ENCODE results near the gene FBXW7. TPM values are rescaled to one million over a fixed set of nuclear protein-coding genes. Genes with fewer than 3 reads are reported as not detected.

FBXW7 gene
- total RNA-seq, 1 donor: 366 TPM

GRCh38 chr4:152510349-152511147 lies 25.3 kb downstream of the FBXW7 start:
- H3K27me3 ChIP-seq (ENCODE audit: insufficient read depth, low read length): no peaks in the 10 kb centered on the region
- H3K9me3 ChIP-seq (ENCODE audit: low read depth, low read length): no peaks in the 10 kb centered on the region
- no peak overlapping the region for H3K4me3 ChIP-seq (ENCODE audit: low read length)
- H3K4me1 ChIP-seq (ENCODE audit: insufficient read depth, low read length): peaks cover 14% of the 10 kb centered on the region

GRCh38 chr4:152509595-152510225 lies 26.2 kb downstream of the FBXW7 start:
- no peaks in the 10 kb centered on the region for H3K27me3 ChIP-seq (ENCODE audit: insufficient read depth, low read length)
- no peak overlapping the region for H3K4me3 ChIP-seq (ENCODE audit: low read length)
- no peaks in the 10 kb centered on the region for H3K9me3 ChIP-seq (ENCODE audit: low read depth, low read length)
- peaks cover 14% of the 10 kb centered on the region for H3K4me1 ChIP-seq (ENCODE audit: insufficient read depth, low read length)

- peaks cover 14% of the 10 kb centered on the region for H3K4me1 ChIP-seq (ENCODE audit: insufficient read depth, low read length)
- H3K27me3 ChIP-seq (ENCODE audit: insufficient read depth, low read length): no peaks in the 10 kb centered on the region
- no peak overlapping the region for H3K4me3 ChIP-seq (ENCODE audit: low read length)
- H3K9me3 ChIP-seq (ENCODE audit: low read depth, low read length): no peaks in the 10 kb centered on the region
Observed at GRCh38 chr4:152508818-152509217, 27.1 kb downstream of the FBXW7 start.

- Histone ChIP-seq H3K9me3 (ENCODE audit: low read depth, low read length) (no peaks in the 10 kb centered on the region), H3K4me1 (ENCODE audit: insufficient read depth, low read length) (peaks cover 14% of the 10 kb centered on the region)
Observed at GRCh38 chr4:152508386-152508785, 27.5 kb downstream of the FBXW7 start.

GRCh38 chr4:152503653-152504290 lies 32.1 kb downstream of the FBXW7 start:
- Histone ChIP-seq H3K4me3 (ENCODE audit: low read length) (no peak overlapping the region), H3K9me3 (ENCODE audit: low read depth, low read length) (no peaks in the 10 kb centered on the region), H3K4me1 (ENCODE audit: insufficient read depth, low read length) (peaks cover 2% of the 10 kb centered on the region), H3K27me3 (ENCODE audit: insufficient read depth, low read length) (no peaks in the 10 kb centered on the region)

More at GRCh38 chr4:152508386-152508785, 27.5 kb downstream of the FBXW7 start:
- H3K4me3 ChIP-seq (ENCODE audit: low read length): no peak overlapping the region
- no peaks in the 10 kb centered on the region for H3K27me3 ChIP-seq (ENCODE audit: insufficient read depth, low read length)

- Histone ChIP-seq H3K4me1 (ENCODE audit: insufficient read depth, low read length) (peaks cover 2% of the 10 kb centered on the region), H3K4me3 (ENCODE audit: low read length) (no peak overlapping the region), H3K9me3 (ENCODE audit: low read depth, low read length) (no peaks in the 10 kb centered on the region), H3K27me3 (ENCODE audit: insufficient read depth, low read length) (no peaks in the 10 kb centered on the region)
Observed at GRCh38 chr4:152501846-152502536, 33.9 kb downstream of the FBXW7 start.

- no peaks in the 10 kb centered on the region for H3K27me3 ChIP-seq (ENCODE audit: insufficient read depth, low read length)
Observed at GRCh38 chr4:152500800-152501434, 35.0 kb downstream of the FBXW7 start.

GRCh38 chr4:152500275-152500674 lies 35.6 kb downstream of the FBXW7 start:
- H3K9me3 ChIP-seq (ENCODE audit: low read depth, low read length): no peaks in the 10 kb centered on the region
- H3K4me1 ChIP-seq (ENCODE audit: insufficient read depth, low read length): peaks cover 2% of the 10 kb centered on the region
- no peaks in the 10 kb centered on the region for H3K27me3 ChIP-seq (ENCODE audit: insufficient read depth, low read length)
- H3K4me3 ChIP-seq (ENCODE audit: low read length): no peak overlapping the region

More at GRCh38 chr4:152500800-152501434, 35.0 kb downstream of the FBXW7 start:
- no peak overlapping the region for H3K4me3 ChIP-seq (ENCODE audit: low read length)
- peaks cover 2% of the 10 kb centered on the region for H3K4me1 ChIP-seq (ENCODE audit: insufficient read depth, low read length)
- no peaks in the 10 kb centered on the region for H3K9me3 ChIP-seq (ENCODE audit: low read depth, low read length)

GRCh38 chr4:152499344-152499743 lies 36.5 kb downstream of the FBXW7 start:
- H3K9me3 ChIP-seq (ENCODE audit: low read depth, low read length): no peaks in the 10 kb centered on the region
- H3K4me3 ChIP-seq (ENCODE audit: low read length): no peak overlapping the region
- H3K4me1 ChIP-seq (ENCODE audit: insufficient read depth, low read length): peaks cover 2% of the 10 kb centered on the region
- no peaks in the 10 kb centered on the region for H3K27me3 ChIP-seq (ENCODE audit: insufficient read depth, low read length)

GRCh38 chr4:152494020-152494419 lies 41.9 kb downstream of the FBXW7 start:
- no peak overlapping the region for H3K4me3 ChIP-seq (ENCODE audit: low read length)
- no peaks in the 10 kb centered on the region for H3K27me3 ChIP-seq (ENCODE audit: insufficient read depth, low read length)
- H3K9me3 ChIP-seq (ENCODE audit: low read depth, low read length): no peaks in the 10 kb centered on the region
- peaks cover under 1% of the 10 kb centered on the region for H3K4me1 ChIP-seq (ENCODE audit: insufficient read depth, low read length)

- Histone ChIP-seq H3K4me1 (ENCODE audit: insufficient read depth, low read length) (no peaks in the 10 kb centered on the region), H3K9me3 (ENCODE audit: low read depth, low read length) (no peaks in the 10 kb centered on the region), H3K4me3 (ENCODE audit: low read length) (no peak overlapping the region), H3K27me3 (ENCODE audit: insufficient read depth, low read length) (no peaks in the 10 kb centered on the region)
Observed at GRCh38 chr4:152488246-152488645, 47.6 kb downstream of the FBXW7 start.

GRCh38 chr4:152486429-152487389 lies 49.2 kb downstream of the FBXW7 start:
- Histone ChIP-seq H3K27me3 (ENCODE audit: insufficient read depth, low read length) (no peaks in the 10 kb centered on the region), H3K4me1 (ENCODE audit: insufficient read depth, low read length) (no peaks in the 10 kb centered on the region), H3K9me3 (ENCODE audit: low read depth, low read length) (no peaks in the 10 kb centered on the region), H3K4me3 (ENCODE audit: low read length) (no peak overlapping the region)

GRCh38 chr4:152485726-152486276 lies 50.1 kb downstream of the FBXW7 start:
- H3K4me3 ChIP-seq (ENCODE audit: low read length): no peak overlapping the region
- no peaks in the 10 kb centered on the region for H3K4me1 ChIP-seq (ENCODE audit: insufficient read depth, low read length)
- H3K27me3 ChIP-seq (ENCODE audit: insufficient read depth, low read length): no peaks in the 10 kb centered on the region
- H3K9me3 ChIP-seq (ENCODE audit: low read depth, low read length): no peaks in the 10 kb centered on the region
